Measurements from ENCODE around the gene ITGA2B.

DNA sequence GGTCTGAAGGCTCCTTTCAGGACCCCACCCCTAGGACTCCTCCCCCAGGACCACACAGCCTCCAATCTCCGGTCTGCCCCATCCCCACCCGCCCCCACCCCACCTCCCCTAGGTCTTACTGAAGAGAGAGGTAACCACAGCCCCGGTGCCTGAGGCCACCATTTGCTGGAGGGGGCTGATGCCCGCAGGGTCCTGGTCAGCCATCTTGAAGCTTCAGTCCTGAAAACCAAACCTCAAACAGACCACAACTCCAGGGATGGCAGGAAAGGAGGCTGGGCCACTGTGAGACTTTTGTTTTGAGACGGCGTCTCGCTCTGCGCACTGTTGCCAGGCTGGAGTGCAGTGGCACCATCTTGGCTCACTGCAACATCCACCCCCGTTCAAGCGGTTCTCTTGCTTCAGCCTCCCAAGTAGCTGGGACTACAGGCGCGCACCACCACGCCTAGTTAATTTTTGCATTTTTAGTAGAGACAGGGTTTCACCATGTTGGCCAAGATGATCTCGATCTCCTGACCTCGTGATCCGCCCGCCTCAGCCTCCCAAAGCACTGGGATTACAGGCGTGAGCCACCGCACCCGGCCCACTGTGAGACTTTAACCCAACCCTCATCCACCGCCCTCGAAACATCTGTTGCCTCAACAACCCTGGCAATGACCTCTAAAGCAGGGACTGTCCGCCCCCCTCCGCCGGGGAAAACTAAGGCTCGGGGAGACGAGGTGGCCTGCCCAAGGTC, 65.9 kb downstream of the ITGA2B start:
- TF ChIP-seq, protein P1, sequence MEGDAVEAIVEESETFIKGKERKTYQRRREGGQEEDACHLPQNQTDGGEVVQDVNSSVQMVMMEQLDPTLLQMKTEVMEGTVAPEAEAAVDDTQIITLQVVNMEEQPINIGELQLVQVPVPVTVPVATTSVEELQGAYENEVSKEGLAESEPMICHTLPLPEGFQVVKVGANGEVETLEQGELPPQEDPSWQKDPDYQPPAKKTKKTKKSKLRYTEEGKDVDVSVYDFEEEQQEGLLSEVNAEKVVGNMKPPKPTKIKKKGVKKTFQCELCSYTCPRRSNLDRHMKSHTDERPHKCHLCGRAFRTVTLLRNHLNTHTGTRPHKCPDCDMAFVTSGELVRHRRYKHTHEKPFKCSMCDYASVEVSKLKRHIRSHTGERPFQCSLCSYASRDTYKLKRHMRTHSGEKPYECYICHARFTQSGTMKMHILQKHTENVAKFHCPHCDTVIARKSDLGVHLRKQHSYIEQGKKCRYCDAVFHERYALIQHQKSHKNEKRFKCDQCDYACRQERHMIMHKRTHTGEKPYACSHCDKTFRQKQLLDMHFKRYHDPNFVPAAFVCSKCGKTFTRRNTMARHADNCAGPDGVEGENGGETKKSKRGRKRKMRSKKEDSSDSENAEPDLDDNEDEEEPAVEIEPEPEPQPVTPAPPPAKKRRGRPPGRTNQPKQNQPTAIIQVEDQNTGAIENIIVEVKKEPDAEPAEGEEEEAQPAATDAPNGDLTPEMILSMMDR (conservative IDR thresholded peaks at IDR 0.05; ENCODE audit: low read depth, low read length) = no peak
- TF ChIP-seq EZH2 (IDR thresholded peaks at IDR 0.05; ENCODE audit: borderline replicate concordance, low read depth, low read length, poor library complexity, severe bottlenecking) = no peak

Data from A673 (cell line).